ENCODE data around the gene TMEM139. TPM values are rescaled to one million over a fixed set of nuclear protein-coding genes. Genes with fewer than 3 reads are reported as not detected.

Gene TMEM139
- total and polyA plus RNA-seq, 4 donors, result 8.4 to 31.8 (median 19.5) TPM

DNA sequence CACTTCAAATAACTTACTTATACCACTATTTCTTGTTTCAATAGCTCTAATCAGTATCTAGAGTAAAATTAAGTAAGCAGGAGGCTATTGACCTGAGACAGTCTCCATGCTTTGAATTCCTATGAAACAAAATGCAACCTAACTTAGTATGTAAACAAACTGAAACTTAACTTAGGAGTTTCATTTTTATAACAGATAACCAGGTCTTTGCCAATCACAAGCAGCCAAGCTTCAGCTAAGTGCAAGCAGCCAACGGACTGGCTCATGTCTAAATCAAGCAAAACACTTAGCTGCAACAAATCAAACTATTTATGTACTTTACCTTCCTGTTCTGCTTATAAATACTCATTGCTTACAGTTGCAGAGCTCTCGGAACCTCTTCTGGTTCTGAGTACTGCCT lies 25.9 kb upstream of the TMEM139 start:
- Histone ChIP-seq H3K9ac (ENCODE audit: insufficient read depth in 1 of 2, low read length in 2 of 2) (no peak overlapping the region), H3K36me3 (ENCODE audit: control insufficient read depth in 4 of 4, insufficient read depth in 4 of 4, low read length in 4 of 4) (no peaks in the 10 kb centered on the region), H3K4me3 (no peak overlapping the region), H3K9me3 (ENCODE audit: control insufficient read depth in 4 of 4, insufficient read depth in 3 of 4, low read length in 3 of 4) (no peaks in the 10 kb centered on the region), H3K4me1 (ENCODE audit: control insufficient read depth in 5 of 5, insufficient read depth in 5 of 5, low read length in 5 of 5) (peaks cover 0 to 4% (median 0%) of the 10 kb centered on the region in 5 donors), H3K27me3 (ENCODE audit: control insufficient read depth in 3 of 3, insufficient read depth in 3 of 3, low read length in 2 of 3) (no peaks in the 10 kb centered on the region), H3K27ac (ENCODE audit: low read depth in 1 of 2, low read length in 1 of 2) (peak overlapping the region in 1 of 2 donors; percentile 30)
- peak in 1 of 3 donors; percentile 4 for DNase-seq
- WGBS, 2 donors, result 16 to 37% methylated on average over 2 of the region's 2 CpGs
- ATAC-seq (ENCODE audit: insufficient read depth, low FRiP score), result no peak
- TF ChIP-seq, protein P1, sequence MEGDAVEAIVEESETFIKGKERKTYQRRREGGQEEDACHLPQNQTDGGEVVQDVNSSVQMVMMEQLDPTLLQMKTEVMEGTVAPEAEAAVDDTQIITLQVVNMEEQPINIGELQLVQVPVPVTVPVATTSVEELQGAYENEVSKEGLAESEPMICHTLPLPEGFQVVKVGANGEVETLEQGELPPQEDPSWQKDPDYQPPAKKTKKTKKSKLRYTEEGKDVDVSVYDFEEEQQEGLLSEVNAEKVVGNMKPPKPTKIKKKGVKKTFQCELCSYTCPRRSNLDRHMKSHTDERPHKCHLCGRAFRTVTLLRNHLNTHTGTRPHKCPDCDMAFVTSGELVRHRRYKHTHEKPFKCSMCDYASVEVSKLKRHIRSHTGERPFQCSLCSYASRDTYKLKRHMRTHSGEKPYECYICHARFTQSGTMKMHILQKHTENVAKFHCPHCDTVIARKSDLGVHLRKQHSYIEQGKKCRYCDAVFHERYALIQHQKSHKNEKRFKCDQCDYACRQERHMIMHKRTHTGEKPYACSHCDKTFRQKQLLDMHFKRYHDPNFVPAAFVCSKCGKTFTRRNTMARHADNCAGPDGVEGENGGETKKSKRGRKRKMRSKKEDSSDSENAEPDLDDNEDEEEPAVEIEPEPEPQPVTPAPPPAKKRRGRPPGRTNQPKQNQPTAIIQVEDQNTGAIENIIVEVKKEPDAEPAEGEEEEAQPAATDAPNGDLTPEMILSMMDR (IDR thresholded peaks at IDR 0.05; ENCODE audit: control extremely low read depth, extremely low read depth), result no peak

GRCh38 chr7:143259765-143260164 lies 25.0 kb upstream of the TMEM139 start:
- H3K27ac ChIP-seq (ENCODE audit: low read depth in 1 of 2, low read length in 1 of 2), result no peak overlapping the region
- TF ChIP-seq, protein P1 (IDR thresholded peaks at IDR 0.05; ENCODE audit: control extremely low read depth, extremely low read depth), result no peak
- H3K4me3 ChIP-seq, result no peak overlapping the region
- peaks cover 0 to 7% (median 3%) of the 10 kb centered on the region in 5 donors for H3K4me1 ChIP-seq (ENCODE audit: control insufficient read depth in 5 of 5, insufficient read depth in 5 of 5, low read length in 5 of 5)
- no peak for DNase-seq
- H3K27me3 ChIP-seq (ENCODE audit: control insufficient read depth in 3 of 3, insufficient read depth in 3 of 3, low read length in 2 of 3), result no peaks in the 10 kb centered on the region
- no peak for ATAC-seq (ENCODE audit: insufficient read depth, low FRiP score)
- no peak overlapping the region for H3K9ac ChIP-seq (ENCODE audit: insufficient read depth in 1 of 2, low read length in 2 of 2)
- H3K9me3 ChIP-seq (ENCODE audit: control insufficient read depth in 4 of 4, insufficient read depth in 3 of 4, low read length in 3 of 4), result no peaks in the 10 kb centered on the region
- no peaks in the 10 kb centered on the region for H3K36me3 ChIP-seq (ENCODE audit: control insufficient read depth in 4 of 4, insufficient read depth in 4 of 4, low read length in 4 of 4)
- WGBS, 2 donors, result 91 to 97% methylated on average over 2 of the region's 2 CpGs

DNA sequence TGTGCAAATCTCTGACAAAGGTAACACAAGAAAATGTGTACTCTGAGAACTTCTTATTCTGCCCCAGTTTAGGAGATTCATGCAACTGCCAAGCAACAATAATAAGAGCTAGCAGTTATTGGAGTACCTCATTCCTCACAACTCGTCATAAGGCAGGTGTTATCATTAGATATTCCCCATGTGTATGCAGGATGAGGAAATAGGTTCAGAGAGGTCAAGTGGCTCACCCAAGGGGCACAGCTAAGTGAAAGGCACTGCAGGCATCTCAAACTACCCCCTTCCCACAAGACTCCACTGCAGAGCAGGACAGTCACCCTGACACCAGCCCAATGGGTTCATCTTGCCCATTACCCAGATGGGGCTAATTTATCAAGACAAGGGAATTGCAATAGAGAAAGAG lies 22.9 kb upstream of the TMEM139 start:
- no peaks in the 10 kb centered on the region for H3K27me3 ChIP-seq (ENCODE audit: control insufficient read depth in 3 of 3, insufficient read depth in 3 of 3, low read length in 2 of 3)
- no peak overlapping the region for H3K9ac ChIP-seq (ENCODE audit: insufficient read depth in 1 of 2, low read length in 2 of 2)
- ATAC-seq (ENCODE audit: insufficient read depth, low FRiP score) (no peak), DNase-seq (no peak)
- H3K4me3 ChIP-seq, result no peak overlapping the region
- H3K4me1 ChIP-seq (ENCODE audit: control insufficient read depth in 5 of 5, insufficient read depth in 5 of 5, low read length in 5 of 5), result peaks cover 0 to 9% (median 4%) of the 10 kb centered on the region in 5 donors
- peaks cover 0 to 6% (median under 1%) of the 10 kb centered on the region in 4 donors for H3K36me3 ChIP-seq (ENCODE audit: control insufficient read depth in 4 of 4, insufficient read depth in 4 of 4, low read length in 4 of 4)
- 85 to 88% methylated on average over 1 of the region's 1 CpG for WGBS, 2 donors
- no peak overlapping the region for H3K27ac ChIP-seq (ENCODE audit: low read depth in 1 of 2, low read length in 1 of 2)
- TF ChIP-seq, protein P1 (IDR thresholded peaks at IDR 0.05; ENCODE audit: control extremely low read depth, extremely low read depth), result no peak
- no peaks in the 10 kb centered on the region for H3K9me3 ChIP-seq (ENCODE audit: control insufficient read depth in 4 of 4, insufficient read depth in 3 of 4, low read length in 3 of 4)
